Mesenteric fat pad (tissue), 1 donor: ENCODE results near the gene LRRC26. TPM values are rescaled to one million over a fixed set of nuclear protein-coding genes. Genes with fewer than 3 reads are reported as not detected.

Experiments
- DNase-seq: peaks from one replicate; pipeline ENCODE4 v3.0.0-alpha.2; 2020; ENCODE audit warnings: low spot score
- total RNA-seq: library from RNA; stranded (reverse); fragmentation: NEBNext Ultra II Directional; extraction: Animal tissue kit (Norgen Biotek cat#: 25700); gene quantifications from one replicate; pipeline ENCODE4 v1.2.1, GENCODE V29; 2021
- donor health status: DM: yes; HTN: yes; CAD: no.

The LRRC26 gene
- total RNA-seq, 1 donor from 2014 or later = not detected

- no peak for DNase-seq
These were observed 29.7 kb upstream of the LRRC26 start for GRCh38 chr9:137199411-137200121.

DNA sequence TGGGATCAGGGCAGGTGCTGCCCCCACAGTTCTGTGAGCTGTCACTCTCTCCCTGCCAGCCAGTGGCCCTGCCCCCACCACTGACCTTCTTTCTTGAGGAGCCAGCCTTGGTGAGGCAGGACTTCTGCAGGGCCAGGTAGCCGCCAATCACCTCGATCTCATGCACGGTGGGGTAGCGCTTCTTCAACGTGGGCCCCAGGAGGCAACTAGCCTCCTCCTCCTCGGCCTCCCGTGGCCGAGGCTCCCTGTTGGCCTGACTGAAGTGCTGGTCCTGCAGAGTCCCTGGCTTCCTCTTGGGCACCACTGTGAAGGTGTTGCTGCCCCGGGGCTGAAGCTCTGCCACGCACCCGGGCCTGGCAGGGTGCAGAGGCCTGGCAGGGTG lies 29.0 kb upstream of the LRRC26 start:
- DNase-seq = no peak

DNA sequence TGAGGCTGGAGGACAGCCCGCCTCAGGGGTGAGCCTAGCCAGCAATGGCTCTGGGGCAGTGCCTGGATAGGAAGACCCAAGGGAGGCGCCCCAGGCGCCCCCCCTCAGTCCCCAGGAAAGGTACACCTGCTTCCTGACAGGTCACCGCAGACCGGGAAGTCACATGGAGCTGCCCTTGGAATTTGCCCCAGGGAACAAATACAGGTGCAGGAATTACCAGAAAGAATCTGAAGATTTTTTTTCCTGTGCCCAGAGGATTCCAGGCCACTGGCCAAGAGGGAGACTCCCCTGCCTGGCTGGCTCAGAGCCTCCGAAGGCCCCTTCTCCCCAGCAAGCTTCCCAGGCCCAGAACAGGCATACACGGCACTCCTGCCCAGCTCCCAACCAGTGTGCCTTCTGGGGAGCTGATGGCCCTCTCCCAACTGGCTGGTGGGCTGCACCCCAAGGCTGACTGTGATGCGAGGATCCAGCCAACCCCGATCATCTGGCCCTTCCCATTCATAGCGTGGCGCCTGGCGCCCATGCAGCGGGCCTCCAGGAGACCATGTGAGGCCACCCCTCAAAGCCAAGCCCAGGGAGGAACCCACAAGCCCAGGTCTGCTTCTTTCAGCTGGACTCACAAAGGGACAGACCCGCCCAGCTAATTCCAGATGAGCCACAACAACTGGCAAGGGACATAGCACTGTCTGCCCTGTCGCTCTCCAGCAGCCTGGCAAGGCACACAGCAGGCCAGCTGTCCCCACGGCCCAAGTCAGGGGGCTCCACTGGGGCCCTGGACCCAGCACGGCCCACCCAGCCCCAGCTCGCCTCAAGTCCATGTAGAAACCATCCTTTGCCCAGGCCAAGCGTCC lies 28.4 kb upstream of the LRRC26 start:
- DNase-seq = no peak

DNA sequence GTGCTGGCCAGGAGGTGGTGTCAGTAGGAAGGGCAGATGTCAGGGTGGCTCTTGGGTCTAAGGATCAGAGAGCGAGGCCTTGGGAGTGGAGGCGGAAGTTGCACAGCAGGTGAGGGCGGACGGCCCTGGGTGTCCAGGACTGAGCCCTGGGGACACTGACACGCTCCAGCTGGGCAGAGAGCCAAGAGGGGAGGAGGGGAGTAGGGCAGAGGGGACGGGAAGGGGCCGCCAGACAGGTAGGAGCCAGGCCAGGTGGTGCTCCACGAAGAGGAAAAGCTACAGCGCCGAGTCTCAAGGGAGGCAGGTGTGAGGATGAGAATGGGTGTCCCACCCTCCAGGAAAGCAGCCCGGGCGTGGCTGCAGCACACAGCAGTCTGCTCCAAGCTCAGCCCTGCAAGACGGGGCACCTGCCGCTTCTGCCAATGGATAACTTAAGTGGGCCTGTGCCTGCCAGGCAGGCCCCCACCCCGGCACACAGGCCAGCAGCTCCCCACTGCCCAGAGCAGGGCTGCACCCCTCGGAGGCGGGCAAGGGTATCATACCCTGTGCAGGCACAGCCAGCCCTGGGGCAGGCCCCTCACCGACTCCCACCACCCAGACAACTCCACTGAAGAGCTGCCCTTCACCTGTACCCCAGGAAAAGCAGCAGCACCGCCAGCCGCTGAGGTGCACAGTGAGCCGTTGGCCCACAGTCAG lies 25.8 kb upstream of the LRRC26 start:
- no peak for DNase-seq

DNA sequence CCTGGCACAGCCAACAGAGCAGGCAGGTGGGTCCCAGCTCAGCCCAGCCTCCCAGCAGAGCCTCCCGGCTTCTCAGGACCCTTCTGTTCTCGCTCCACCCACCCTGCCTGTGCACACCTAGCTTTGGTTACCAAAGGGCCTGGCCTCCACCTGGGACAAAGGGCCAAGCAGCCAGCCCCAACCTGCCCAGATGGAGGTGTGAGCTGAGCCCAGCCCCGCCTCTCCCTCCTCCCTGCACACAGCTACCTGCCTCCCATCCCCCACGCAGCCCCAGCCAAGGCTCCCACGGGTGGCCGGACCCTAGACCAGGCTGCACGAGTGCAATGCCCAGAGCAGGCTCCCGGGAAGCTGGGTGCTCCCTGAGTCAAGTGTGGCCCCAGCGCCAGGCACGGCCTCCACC lies 25.1 kb upstream of the LRRC26 start:
- DNase-seq = no peak

GRCh38 chr9:137194388-137194787 lies 24.5 kb upstream of the LRRC26 start:
- no peak for DNase-seq

GRCh38 chr9:137193771-137194170 lies 23.9 kb upstream of the LRRC26 start:
- DNase-seq = no peak

GRCh38 chr9:137192859-137193258 lies 23.0 kb upstream of the LRRC26 start:
- no peak for DNase-seq

DNA sequence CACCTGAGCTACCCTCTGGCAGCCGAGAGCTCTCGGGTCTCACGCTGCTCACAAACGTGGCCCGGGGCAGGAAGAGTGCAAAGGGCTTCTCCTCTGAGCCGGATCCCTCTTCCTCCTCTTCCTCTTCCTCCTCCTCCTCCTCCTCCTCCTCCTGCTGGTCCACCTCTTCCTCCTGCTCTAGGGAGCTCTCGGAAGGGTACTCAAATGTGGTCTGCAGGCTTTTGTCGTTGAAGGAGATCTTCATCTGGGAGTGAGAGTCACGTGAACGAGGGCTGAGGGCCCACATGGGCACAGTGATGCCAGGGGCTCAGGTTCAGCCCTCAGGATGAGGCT lies 22.6 kb upstream of the LRRC26 start:
- no peak for DNase-seq

- DNase-seq = no peak
These were observed 22.0 kb upstream of the LRRC26 start for GRCh38 chr9:137191691-137192447.

- no peak for DNase-seq
These were observed 21.4 kb upstream of the LRRC26 start for GRCh38 chr9:137191245-137191644.

- DNase-seq = no peak
These were observed 20.5 kb upstream of the LRRC26 start for GRCh38 chr9:137190315-137190856.

GRCh38 chr9:137189297-137190295 lies 19.7 kb upstream of the LRRC26 start:
- no peak for DNase-seq

- DNase-seq = peak; percentile 99
These were observed 18.8 kb upstream of the LRRC26 start, which contains the start of the genes ANAPC2 and SSNA1 for GRCh38 chr9:137188490-137189296. Gene ANAPC2, minus strand, starts transcription at chr9:137188560. Its CDS starts 28 bp downstream, at chr9:137188532. Gene SSNA1, plus strand, starts transcription at chr9:137188676. Its CDS starts 51 bp downstream, at chr9:137188727.

DNA sequence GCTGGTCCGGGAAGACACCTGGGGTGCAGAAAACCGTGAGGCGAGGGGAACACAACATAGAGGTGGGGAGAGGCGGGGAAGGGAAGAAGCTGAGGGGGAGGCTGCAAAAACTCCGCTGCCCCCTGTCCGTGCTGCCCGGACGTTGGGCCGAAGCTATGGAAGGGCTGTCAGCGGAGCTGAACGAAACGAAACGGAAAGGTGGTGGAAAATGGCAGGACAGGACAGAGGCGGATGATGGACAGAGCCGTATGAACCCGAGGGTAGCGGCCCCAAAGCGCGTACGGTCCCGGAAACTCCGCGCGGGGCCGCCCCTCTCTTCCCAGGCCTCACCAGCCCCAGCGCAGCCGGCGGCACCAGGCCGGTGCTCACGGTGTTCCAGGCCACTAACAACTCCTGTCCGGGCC lies 18.2 kb upstream of the LRRC26 start:
- DNase-seq = no peak

DNA sequence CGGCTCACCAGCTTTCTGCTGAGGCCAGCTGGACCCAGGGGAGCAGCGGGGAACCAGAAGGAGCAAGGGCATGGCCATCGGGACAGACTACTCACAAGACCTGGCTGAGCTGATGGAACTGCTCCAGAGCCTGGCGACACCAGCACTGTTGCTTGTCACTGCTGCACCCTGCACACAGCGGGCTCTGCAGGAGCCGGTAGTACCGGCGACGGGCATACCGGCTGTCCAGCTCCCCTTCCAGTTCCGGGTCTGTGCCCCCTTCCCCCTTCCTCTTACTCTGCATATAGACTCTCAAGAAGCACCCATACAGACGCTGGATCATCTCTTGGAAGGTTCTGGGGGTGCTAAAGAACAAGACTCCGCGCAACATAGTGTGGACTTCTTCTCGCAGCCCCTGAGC lies 17.5 kb upstream of the LRRC26 start:
- no peak for DNase-seq

GRCh38 chr9:137186385-137186784 lies 16.5 kb upstream of the LRRC26 start:
- no peak for DNase-seq

GRCh38 chr9:137185921-137186320 lies 16.1 kb upstream of the LRRC26 start:
- DNase-seq = no peak
